Kidney (tissue), 14 donors: ENCODE measurements around the gene SUPT16H. TPM values are rescaled to one million over a fixed set of nuclear protein-coding genes. Genes with fewer than 3 reads are reported as not detected.

Source experiments
- DNase-seq, 5 donors: peaks; one replicate each; pipeline ENCODE4 v3.0.0-alpha.2; 2013 to 2020
- FAIRE-seq: peaks from 2 replicates; lab custom pipeline; 2012; peaks lifted over from hg19 to GRCh38; lab: Jason Lieb, UNC
- H3K27ac ChIP-seq, 2 donors: one replicate each; pipeline ENCODE4 v1.7.0; 2013; ENCODE audit warnings: low read depth in 2 of 2, low read length in 2 of 2, inconsistent platforms in 1 of 2
- H3K27me3 ChIP-seq: one replicate; pipeline ENCODE4 v1.7.1; 2013; ENCODE audit warnings: low read length, inconsistent platforms; ENCODE audit not compliant: control insufficient read depth, insufficient read depth
- H3K36me3 ChIP-seq, 3 donors: one replicate each; pipeline versions ENCODE4 v1.7.0 to v1.7.1; 2013; ENCODE audit warnings: low read length in 3 of 3, control low read depth in 1 of 3, inconsistent platforms in 1 of 3; ENCODE audit not compliant: insufficient read depth in 3 of 3, control insufficient read depth in 2 of 3
- H3K4me1 ChIP-seq, 3 donors: one replicate each; pipeline versions ENCODE4 v1.7.0 to v1.7.1; 2013; ENCODE audit warnings: low read length in 3 of 3, inconsistent platforms in 1 of 3, low read depth in 1 of 3; ENCODE audit not compliant: control insufficient read depth in 2 of 3, insufficient read depth in 2 of 3
- H3K4me3 ChIP-seq, 3 donors: one replicate each; pipeline versions ENCODE4 v1.7.0 to v1.8.1; 2013; ENCODE audit warnings: low read length in 3 of 3, control low read depth in 1 of 3, inconsistent platforms in 1 of 3
- H3K9ac ChIP-seq, 3 donors: one replicate each; pipeline versions ENCODE4 v1.7.0 to v1.7.1; 2013; ENCODE audit warnings: low read length in 3 of 3, control low read depth in 1 of 3, inconsistent platforms in 1 of 3
- H3K9me3 ChIP-seq, 3 donors: one replicate each; pipeline versions ENCODE4 v1.7.0 to v1.7.1; 2013; ENCODE audit warnings: low read length in 3 of 3, control low read depth in 1 of 3, inconsistent platforms in 1 of 3; ENCODE audit not compliant: control insufficient read depth in 2 of 3, insufficient read depth in 1 of 3
- CTCF ChIP-seq: IDR thresholded peaks from 3 replicates; pipeline ENCODE4 v1.5.1; 2012; ENCODE audit warnings: mild to moderate bottlenecking, moderate library complexity, borderline replicate concordance; ENCODE audit not compliant: insufficient read depth; ENCODE audit errors: extremely low read depth
- intact Hi-C: fragments of 100-400 bp; cut with DNase I; formaldehyde crosslinking; loops from one replicate; pipeline ENCODE4 v1.11.1; 2022
- polyA plus RNA-seq: library from polyadenylated mRNA; stranded (reverse); fragments of 350-450 nt; fragmentation: Illumina TruSeq; extraction: RNeasy Lipid Tissue Mini Kit (QIAGEN cat#74804); gene quantifications from one replicate; pipeline ENCODE4 v1.2.3, GENCODE V29; 2014; ENCODE audit warnings: low read depth, low replicate concordance; ENCODE audit not compliant: insufficient read depth
- total RNA-seq: library from RNA; stranded (reverse); fragmentation: NEBNext Ultra II Directional; extraction: Animal tissue kit (Norgen Biotek cat#: 25700); gene quantifications from one replicate; pipeline ENCODE4 v1.2.1, GENCODE V29; 2021
- donor health status: control.
- donor health status: control.
- donor health status: control.
- donor health status: control.
- donor health status: control.
- donor health status: DM: yes; HTN: yes; CAD: no.
- donor health status: Normal renal cell carcinoma (clear cell type).

Gene SUPT16H
- total and polyA plus RNA-seq, 2 donors from 2014 or later = 38.1 to 58.8 TPM

GRCh38 chr14:21369949-21370679, 13.7 kb downstream of the SUPT16H start:
- H3K4me1 ChIP-seq = no peaks in the 10 kb centered on the region
- peaks cover 20 to 50% (median 28%) of the 10 kb centered on the region in 3 donors for H3K36me3 ChIP-seq
- no peak overlapping the region for H3K4me3 ChIP-seq
- DNase-seq = no peak
- H3K9me3 ChIP-seq = no peaks in the 10 kb centered on the region
- FAIRE-seq = no peak
- intact Hi-C loops = no loop called here
- TF ChIP-seq CTCF = no peak
- no peak overlapping the region for H3K9ac ChIP-seq
- H3K27me3 ChIP-seq = no peaks in the 10 kb centered on the region
- H3K27ac ChIP-seq = no peak overlapping the region

GRCh38 chr14:21367582-21368144, 16.2 kb downstream of the SUPT16H start:
- Histone ChIP-seq H3K36me3 (peaks cover 34 to 74% (median 45%) of the 10 kb centered on the region in 3 donors), H3K9me3 (no peaks in the 10 kb centered on the region), H3K4me3 (no peak overlapping the region), H3K27ac (no peak overlapping the region), H3K9ac (no peak overlapping the region), H3K4me1 (no peaks in the 10 kb centered on the region), H3K27me3 (no peaks in the 10 kb centered on the region)
- intact Hi-C loops = no loop called here
- TF ChIP-seq CTCF = no peak
- FAIRE-seq (no peak), DNase-seq (no peak)

GRCh38 chr14:21356511-21356910, 27.3 kb downstream of the SUPT16H start:
- H3K4me1 ChIP-seq = no peaks in the 10 kb centered on the region
- DNase-seq = no peak
- H3K36me3 ChIP-seq = peaks cover 15 to 62% (median 50%) of the 10 kb centered on the region in 3 donors
- TF ChIP-seq CTCF = no peak
- intact Hi-C loops = no loop called here
- no peak for FAIRE-seq
- no peaks in the 10 kb centered on the region for H3K27me3 ChIP-seq
- no peak overlapping the region for H3K9ac ChIP-seq
- H3K27ac ChIP-seq = no peak overlapping the region
- H3K4me3 ChIP-seq = no peak overlapping the region
- H3K9me3 ChIP-seq = no peaks in the 10 kb centered on the region
